ENCODE data around the gene LMAN2.

LMAN2 gene

DNA sequence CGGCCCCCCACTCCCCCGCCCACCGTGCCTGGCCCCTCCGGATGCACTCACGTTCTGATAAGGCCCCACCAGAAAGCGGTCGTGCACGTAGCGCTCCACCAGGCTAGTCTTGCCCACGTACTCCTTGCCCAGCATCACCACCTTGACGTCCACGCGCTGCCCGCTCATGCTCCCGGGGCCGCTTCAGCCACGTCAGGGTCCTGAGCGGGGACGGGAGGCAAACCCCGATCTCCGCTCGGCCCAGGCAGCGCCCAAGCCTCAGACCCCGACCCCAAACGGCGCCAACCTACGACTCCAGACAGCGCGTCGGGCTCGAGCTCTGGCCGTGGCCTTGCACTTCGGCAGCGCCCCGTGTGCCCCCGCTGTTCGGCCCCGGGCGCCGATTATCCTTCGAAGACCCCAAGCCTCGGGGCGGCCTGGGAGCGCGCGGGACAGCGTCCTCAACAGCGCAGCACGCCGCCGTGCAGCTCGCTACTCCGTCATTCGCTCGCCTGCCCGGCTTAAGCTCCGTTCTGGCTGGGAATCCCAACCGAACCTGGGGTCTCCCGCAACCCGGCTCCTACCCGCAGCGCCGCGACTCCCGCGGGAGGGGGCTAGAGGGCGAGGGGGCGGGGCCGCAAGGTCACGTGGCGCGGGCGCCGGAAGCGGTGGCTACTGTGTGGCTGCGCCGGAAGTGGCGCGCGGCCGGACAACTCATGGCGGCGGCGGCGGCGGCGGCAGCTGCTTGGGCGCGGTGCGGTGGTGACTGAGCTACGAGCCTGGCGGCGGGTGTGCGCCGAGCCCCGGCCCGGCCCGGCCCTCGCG lies 48.1 kb downstream of the LMAN2 start, which contains the start of the genes PRELID1 and RAB24 (continued):
- TF ChIP-seq SCRT1 (tag by site-specific recombination; IDR thresholded peaks at IDR 0.05; ENCODE audit: borderline replicate concordance) (no peak), ZNF677 (tag by site-specific recombination; IDR thresholded peaks at IDR 0.05) (no peak), PRDM2 (tag by site-specific recombination; IDR thresholded peaks at IDR 0.05; ENCODE audit: borderline replicate concordance) (no peak), ZSCAN5A (tag by site-specific recombination; IDR thresholded peaks at IDR 0.05) (0 out of 2 replicates have a peak, but pooled peaks have one; percentile 69), ZNF548 (tag by site-specific recombination; IDR thresholded peaks at IDR 0.05) (no peak), KLF16 (tag by site-specific recombination; IDR thresholded peaks at IDR 0.05) (no peak), ZNF621 (tag by site-specific recombination; IDR thresholded peaks at IDR 0.05) (no peak), ZNF394 (tag by site-specific recombination; IDR thresholded peaks at IDR 0.05; ENCODE audit: borderline replicate concordance) (no peak), ZNF830 (tag by site-specific recombination; IDR thresholded peaks at IDR 0.05; ENCODE audit: low read depth) (no peak), ZFP41 (tag by site-specific recombination; IDR thresholded peaks at IDR 0.05; ENCODE audit: borderline replicate concordance) (no peak), ZSCAN16 (tag by site-specific recombination; IDR thresholded peaks at IDR 0.05) (no peak), ZNF132 (tag by site-specific recombination; IDR thresholded peaks at IDR 0.05; ENCODE audit: borderline replicate concordance) (no peak), ZBTB48 (tag by site-specific recombination; IDR thresholded peaks at IDR 0.05) (0 out of 2 replicates have a peak, but pooled peaks have one; percentile 28), ZNF558 (tag by site-specific recombination; IDR thresholded peaks at IDR 0.05) (no peak), ZSCAN23 (tag by site-specific recombination; IDR thresholded peaks at IDR 0.05) (no peak), ZNF133 (tag by site-specific recombination; IDR thresholded peaks at IDR 0.05) (no peak), ZNF341 (tag by site-specific recombination; IDR thresholded peaks at IDR 0.05; ENCODE audit: low read depth) (peak; percentile 67), ZNF37A (tag by site-specific recombination; IDR thresholded peaks at IDR 0.05) (no peak), IKZF3 (tag by site-specific recombination; IDR thresholded peaks at IDR 0.05) (no peak), ZNF155 (tag by site-specific recombination; IDR thresholded peaks at IDR 0.05) (no peak), ZNF324 (tag by site-specific recombination; IDR thresholded peaks at IDR 0.05) (peak; percentile 76; the same call in 1 of the 2 replicates)
- TF ChIP-seq, protein P1, sequence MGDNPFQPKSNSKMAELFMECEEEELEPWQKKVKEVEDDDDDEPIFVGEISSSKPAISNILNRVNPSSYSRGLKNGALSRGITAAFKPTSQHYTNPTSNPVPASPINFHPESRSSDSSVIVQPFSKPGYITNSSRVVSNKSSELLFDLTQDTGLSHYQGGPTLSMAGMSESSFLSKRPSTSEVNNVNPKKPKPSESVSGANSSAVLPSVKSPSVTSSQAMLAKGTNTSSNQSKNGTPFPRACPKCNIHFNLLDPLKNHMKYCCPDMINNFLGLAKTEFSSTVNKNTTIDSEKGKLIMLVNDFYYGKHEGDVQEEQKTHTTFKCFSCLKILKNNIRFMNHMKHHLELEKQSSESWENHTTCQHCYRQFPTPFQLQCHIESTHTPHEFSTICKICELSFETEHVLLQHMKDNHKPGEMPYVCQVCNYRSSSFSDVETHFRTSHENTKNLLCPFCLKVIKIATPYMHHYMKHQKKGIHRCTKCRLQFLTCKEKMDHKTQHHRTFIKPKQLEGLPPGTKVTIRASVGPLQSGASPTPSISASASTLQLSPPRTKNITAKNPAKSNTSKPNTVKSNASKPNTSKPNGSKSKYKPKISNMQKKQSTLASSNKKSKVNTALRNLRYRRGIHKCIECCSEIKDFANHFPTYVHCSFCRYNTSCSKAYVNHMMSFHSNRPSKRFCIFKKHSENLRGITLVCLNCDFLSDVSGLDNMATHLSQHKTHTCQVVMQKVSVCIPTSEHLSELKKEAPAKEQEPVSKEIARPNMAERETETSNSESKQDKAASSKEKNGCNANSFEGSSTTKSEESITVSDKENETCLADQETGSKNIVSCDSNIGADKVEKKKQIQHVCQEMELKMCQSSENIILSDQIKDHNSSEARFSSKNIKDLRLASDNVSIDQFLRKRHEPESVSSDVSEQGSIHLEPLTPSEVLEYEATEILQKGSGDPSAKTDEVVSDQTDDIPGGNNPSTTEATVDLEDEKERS (tag by site-specific recombination; IDR thresholded peaks at IDR 0.05), result no peak
- TF ChIP-seq, protein P2, sequence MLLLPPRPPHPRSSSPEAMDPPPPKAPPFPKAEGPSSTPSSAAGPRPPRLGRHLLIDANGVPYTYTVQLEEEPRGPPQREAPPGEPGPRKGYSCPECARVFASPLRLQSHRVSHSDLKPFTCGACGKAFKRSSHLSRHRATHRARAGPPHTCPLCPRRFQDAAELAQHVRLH (tag by site-specific recombination; IDR thresholded peaks at IDR 0.05), result no peak
- TF ChIP-seq, protein P3, sequence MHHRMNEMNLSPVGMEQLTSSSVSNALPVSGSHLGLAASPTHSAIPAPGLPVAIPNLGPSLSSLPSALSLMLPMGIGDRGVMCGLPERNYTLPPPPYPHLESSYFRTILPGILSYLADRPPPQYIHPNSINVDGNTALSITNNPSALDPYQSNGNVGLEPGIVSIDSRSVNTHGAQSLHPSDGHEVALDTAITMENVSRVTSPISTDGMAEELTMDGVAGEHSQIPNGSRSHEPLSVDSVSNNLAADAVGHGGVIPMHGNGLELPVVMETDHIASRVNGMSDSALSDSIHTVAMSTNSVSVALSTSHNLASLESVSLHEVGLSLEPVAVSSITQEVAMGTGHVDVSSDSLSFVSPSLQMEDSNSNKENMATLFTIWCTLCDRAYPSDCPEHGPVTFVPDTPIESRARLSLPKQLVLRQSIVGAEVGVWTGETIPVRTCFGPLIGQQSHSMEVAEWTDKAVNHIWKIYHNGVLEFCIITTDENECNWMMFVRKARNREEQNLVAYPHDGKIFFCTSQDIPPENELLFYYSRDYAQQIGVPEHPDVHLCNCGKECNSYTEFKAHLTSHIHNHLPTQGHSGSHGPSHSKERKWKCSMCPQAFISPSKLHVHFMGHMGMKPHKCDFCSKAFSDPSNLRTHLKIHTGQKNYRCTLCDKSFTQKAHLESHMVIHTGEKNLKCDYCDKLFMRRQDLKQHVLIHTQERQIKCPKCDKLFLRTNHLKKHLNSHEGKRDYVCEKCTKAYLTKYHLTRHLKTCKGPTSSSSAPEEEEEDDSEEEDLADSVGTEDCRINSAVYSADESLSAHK (tag by site-specific recombination; IDR thresholded peaks at IDR 0.05), result 0 out of 2 replicates have a peak, but pooled peaks have one; percentile 20
- TF ChIP-seq, protein P4, sequence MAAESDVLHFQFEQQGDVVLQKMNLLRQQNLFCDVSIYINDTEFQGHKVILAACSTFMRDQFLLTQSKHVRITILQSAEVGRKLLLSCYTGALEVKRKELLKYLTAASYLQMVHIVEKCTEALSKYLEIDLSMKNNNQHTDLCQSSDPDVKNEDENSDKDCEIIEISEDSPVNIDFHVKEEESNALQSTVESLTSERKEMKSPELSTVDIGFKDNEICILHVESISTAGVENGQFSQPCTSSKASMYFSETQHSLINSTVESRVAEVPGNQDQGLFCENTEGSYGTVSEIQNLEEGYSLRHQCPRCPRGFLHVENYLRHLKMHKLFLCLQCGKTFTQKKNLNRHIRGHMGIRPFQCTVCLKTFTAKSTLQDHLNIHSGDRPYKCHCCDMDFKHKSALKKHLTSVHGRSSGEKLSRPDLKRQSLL (tag by site-specific recombination; IDR thresholded peaks at IDR 0.05), result no peak
